HepG2 (cell line): ENCODE data around the gene EMP2. TPM values are rescaled to one million over a fixed set of nuclear protein-coding genes. Genes with fewer than 3 reads are reported as not detected.

Source experiments
- ARID4A ChIP-seq: sonication (generic); formaldehyde crosslinking; IDR thresholded peaks from 2 replicates; pipeline ENCODE4 v1.5.0; 2020; ENCODE audit warnings: mild to moderate bottlenecking, missing genetic modification reagents, borderline replicate concordance
- FOXK2 ChIP-seq: fragments of 450-650 bp; IDR thresholded peaks from 2 replicates; pipeline ENCODE4 v1.6.1; 2016
- HDAC6 ChIP-seq: fragments of 200-600 bp; sonication (generic); IDR thresholded peaks from 2 replicates; pipeline ENCODE4 v1.7.0; 2017; ENCODE audit warnings: mild to moderate bottlenecking, antibody characterized with exemption, low read length, low read depth
- ISX ChIP-seq: sonication (generic); formaldehyde crosslinking; conservative IDR thresholded peaks from 2 replicates; pipeline ENCODE4 v1.5.0; 2020; ENCODE audit warnings: missing genetic modification reagents
- KDM2A ChIP-seq: sonication (generic); formaldehyde crosslinking; IDR thresholded peaks from 2 replicates; pipeline ENCODE4 v1.4.0; 2020; ENCODE audit warnings: low read depth, missing genetic modification reagents, borderline replicate concordance
- MAFG ChIP-seq: sonication (generic); formaldehyde crosslinking; IDR thresholded peaks from 2 replicates; pipeline ENCODE4 v1.5.1; 2020; ENCODE audit warnings: mild to moderate bottlenecking, missing genetic modification reagents
- MTA1 ChIP-seq: sonication (generic); formaldehyde crosslinking; IDR thresholded peaks from 2 replicates; pipeline ENCODE4 v1.4.0; 2020; ENCODE audit warnings: missing genetic modification reagents, mild to moderate bottlenecking, borderline replicate concordance
- NFE2L2 ChIP-seq: fragments of 150-350 bp; IDR thresholded peaks from 2 replicates; pipeline ENCODE4 v1.6.1; 2014; ENCODE audit warnings: low read length
- SRSF9 ChIP-seq: fragments of 200-400 bp; formaldehyde crosslinking; IDR thresholded peaks from 2 replicates; pipeline ENCODE4 v1.6.1; 2018; ENCODE audit warnings: borderline replicate concordance, mild to moderate bottlenecking, low read depth, low read length; ENCODE audit not compliant: insufficient read depth, poor library complexity, severe bottlenecking
- ZNF281 ChIP-seq: sonication (generic); formaldehyde crosslinking; IDR thresholded peaks from 2 replicates; pipeline ENCODE4 v1.4.0; 2020; ENCODE audit warnings: missing genetic modification reagents, borderline replicate concordance
- ZNF326 ChIP-seq: sonication (generic); formaldehyde crosslinking; IDR thresholded peaks from 2 replicates; pipeline ENCODE4 v1.4.0; 2020; ENCODE audit warnings: missing genetic modification reagents, borderline replicate concordance
- ZNF496 ChIP-seq: sonication (generic); formaldehyde crosslinking; IDR thresholded peaks from 2 replicates; pipeline ENCODE4 v1.8.1; 2023; ENCODE audit warnings: mild to moderate bottlenecking, moderate library complexity, missing genetic modification reagents; ENCODE audit not compliant: insufficient replicate concordance
- ZNF501 ChIP-seq: sonication (generic); formaldehyde crosslinking; IDR thresholded peaks from 2 replicates; pipeline ENCODE4 v1.5.1; 2020; ENCODE audit warnings: mild to moderate bottlenecking, moderate library complexity, missing genetic modification reagents
- ZNF597 ChIP-seq: sonication (generic); formaldehyde crosslinking; IDR thresholded peaks from 2 replicates; pipeline ENCODE4 v1.5.0; 2020; ENCODE audit warnings: missing genetic modification reagents
- ZNF75D ChIP-seq: sonication (generic); formaldehyde crosslinking; IDR thresholded peaks from 2 replicates; pipeline ENCODE4 v1.8.1; 2023; ENCODE audit warnings: missing genetic modification reagents, mild to moderate bottlenecking, borderline replicate concordance
- ZNF788 ChIP-seq: sonication (generic); formaldehyde crosslinking; IDR thresholded peaks from 2 replicates; pipeline ENCODE4 v1.5.0; 2020; ENCODE audit warnings: mild to moderate bottlenecking, missing genetic modification reagents, borderline replicate concordance
- polyA plus RNA-seq, 8 experiments: library from polyadenylated mRNA; depleted of rRNA in 3 of 8; stranded (reverse) in 7 of 8; unstranded in 1 of 8; fragments of >200 nt; fragmentation: Illumina TruSeq in 4 of 8; extraction: Trizol in 4 of 8; gene quantifications; 2 replicates each; pipeline versions ENCODE4 v1.2.1 to v1.2.3, GENCODE V29; 2011 to 2016; ENCODE audit warnings: low read depth in 4 of 8, missing spikeins in 1 of 8, mixed read lengths in 1 of 8; ENCODE audit not compliant: insufficient read depth in 1 of 8
- total RNA-seq, 5 experiments: library from RNA; depleted of rRNA; stranded (reverse); fragments of >200 nt; fragmentation: Illumina TruSeq; extraction: Trizol; gene quantifications; 2 replicates each; pipeline ENCODE4 v1.2.3, GENCODE V29; 2016; ENCODE audit warnings: low read depth in 1 of 5
- TF ChIP-seq, protein P1 (sequence below): sonication (generic); formaldehyde crosslinking; IDR thresholded peaks from 2 replicates; pipeline ENCODE4 v1.4.0; 2020; ENCODE audit warnings: missing genetic modification reagents
- TF ChIP-seq, protein P2 (sequence below): sonication (generic); formaldehyde crosslinking; IDR thresholded peaks from 2 replicates; pipeline ENCODE4 v1.8.1; 2023; ENCODE audit warnings: mild to moderate bottlenecking, missing genetic modification reagents, borderline replicate concordance

EMP2 gene
- total and polyA plus RNA-seq, 2 of the 13 experiments (the other 11 are each of a cell fraction or from before 2014, with no cell fraction given) = 24.6 to 91.2 TPM

DNA sequence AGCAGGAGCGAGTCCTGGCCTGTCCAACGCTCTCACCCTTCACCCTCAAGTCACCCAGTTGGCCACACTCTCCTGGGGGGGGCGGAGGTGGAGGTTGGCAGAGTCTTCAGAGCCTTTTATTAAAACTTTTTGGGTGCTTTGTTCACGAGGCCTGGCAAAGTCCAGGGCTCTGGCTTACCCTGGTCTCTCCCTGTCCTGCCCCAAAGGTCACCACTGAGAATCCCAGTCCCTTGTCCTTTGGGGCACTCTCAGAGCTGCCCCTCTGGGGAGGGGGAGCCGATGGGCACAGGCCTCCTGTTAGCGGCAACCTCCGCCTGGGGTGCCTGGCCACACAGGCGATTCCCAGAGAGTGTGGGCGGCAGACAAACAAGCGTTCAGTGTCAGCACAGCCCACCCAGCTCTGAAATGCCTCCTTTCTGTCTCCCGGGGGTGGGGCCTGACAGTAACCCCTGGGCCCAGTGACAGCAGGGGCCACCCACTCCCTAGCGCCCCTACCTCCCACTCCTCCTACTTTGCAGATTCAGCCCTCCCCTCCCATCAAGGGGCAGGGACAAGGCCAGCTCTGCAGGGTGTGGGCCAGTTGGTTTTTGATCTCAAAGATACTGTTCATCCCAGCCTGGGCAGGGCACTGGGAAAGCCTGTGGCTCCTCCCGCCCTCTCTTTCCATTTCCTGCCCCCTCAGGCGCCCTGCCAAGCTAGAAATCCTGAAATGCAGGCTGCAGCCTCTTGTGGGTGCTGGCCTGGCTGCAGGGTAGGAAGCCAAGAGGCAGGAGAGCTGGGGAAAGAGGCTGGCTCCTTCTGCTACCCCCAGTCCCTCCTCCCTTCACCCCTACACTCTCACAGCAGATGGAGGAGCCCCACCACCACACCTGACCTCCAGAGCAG is 36.6 kb upstream of the EMP2 start (continued):
- TF ChIP-seq SRSF9 = no peak
- TF ChIP-seq MAFG (CRISPR knock-in tag) = no peak
- peak; percentile 40 for TF ChIP-seq KDM2A
- no peak for TF ChIP-seq ZNF75D
- TF ChIP-seq ISX (CRISPR knock-in tag) = no peak
- TF ChIP-seq, protein P1, sequence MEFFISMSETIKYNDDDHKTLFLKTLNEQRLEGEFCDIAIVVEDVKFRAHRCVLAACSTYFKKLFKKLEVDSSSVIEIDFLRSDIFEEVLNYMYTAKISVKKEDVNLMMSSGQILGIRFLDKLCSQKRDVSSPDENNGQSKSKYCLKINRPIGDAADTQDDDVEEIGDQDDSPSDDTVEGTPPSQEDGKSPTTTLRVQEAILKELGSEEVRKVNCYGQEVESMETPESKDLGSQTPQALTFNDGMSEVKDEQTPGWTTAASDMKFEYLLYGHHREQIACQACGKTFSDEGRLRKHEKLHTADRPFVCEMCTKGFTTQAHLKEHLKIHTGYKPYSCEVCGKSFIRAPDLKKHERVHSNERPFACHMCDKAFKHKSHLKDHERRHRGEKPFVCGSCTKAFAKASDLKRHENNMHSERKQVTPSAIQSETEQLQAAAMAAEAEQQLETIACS (CRISPR knock-in tag) = no peak
- no peak for TF ChIP-seq FOXK2
- TF ChIP-seq ZNF326 = no peak
- TF ChIP-seq ZNF281 (CRISPR knock-in tag) = 0 out of 2 replicates have a peak, but pooled peaks have one; percentile 25
- TF ChIP-seq ZNF788 (CRISPR knock-in tag) = peak; percentile 88
- TF ChIP-seq ARID4A (CRISPR knock-in tag) = peak; percentile 85
- no peak for TF ChIP-seq NFE2L2
- peak; percentile 94 for TF ChIP-seq ZNF501 (CRISPR knock-in tag)
- TF ChIP-seq, protein P2, sequence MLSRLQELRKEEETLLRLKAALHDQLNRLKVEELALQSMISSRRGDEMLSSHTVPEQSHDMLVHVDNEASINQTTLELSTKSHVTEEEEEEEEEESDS (CRISPR knock-in tag) = peak; percentile 45; the same call in 1 of the 2 replicates
- no peak for TF ChIP-seq HDAC6
- no peak for TF ChIP-seq ZNF597 (CRISPR knock-in tag)
- TF ChIP-seq MTA1 (CRISPR knock-in tag) = peak; percentile 88
- no peak for TF ChIP-seq ZNF496 (CRISPR knock-in tag)
